Mucosa of rectum (tissue), 2 donors: Measurements from ENCODE around the gene TRPC4AP.

Experiments
- H3K27ac ChIP-seq, 2 donors: one replicate each; pipeline ENCODE4 v1.7.0; 2013; ENCODE audit warnings: inconsistent platforms in 2 of 2, low read depth in 2 of 2, low read length in 2 of 2
- H3K27me3 ChIP-seq, 2 donors: one replicate each; pipeline ENCODE4 v1.7.0; 2013; ENCODE audit warnings: low read length in 2 of 2; ENCODE audit not compliant: control insufficient read depth in 2 of 2, insufficient read depth in 2 of 2
- H3K36me3 ChIP-seq, 2 donors: one replicate each; pipeline ENCODE4 v1.7.0; 2013; ENCODE audit warnings: low read length in 2 of 2; ENCODE audit not compliant: control insufficient read depth in 2 of 2, insufficient read depth in 2 of 2
- H3K4me1 ChIP-seq, 2 donors: one replicate each; pipeline ENCODE4 v1.7.0; 2013; ENCODE audit warnings: low read length in 2 of 2, mild to moderate bottlenecking in 1 of 2; ENCODE audit not compliant: control insufficient read depth in 2 of 2, insufficient read depth in 2 of 2
- H3K4me3 ChIP-seq, 2 donors: one replicate each; pipeline ENCODE4 v1.7.0; 2013; ENCODE audit warnings: low read length in 2 of 2
- H3K9ac ChIP-seq, 2 donors: one replicate each; pipeline ENCODE4 v1.7.0; 2013; ENCODE audit warnings: low read length in 2 of 2, low read depth in 1 of 2, mild to moderate bottlenecking in 1 of 2
- H3K9me3 ChIP-seq, 2 donors: one replicate each; pipeline ENCODE4 v1.7.0; 2013; ENCODE audit warnings: low read length in 2 of 2; ENCODE audit not compliant: control insufficient read depth in 2 of 2
- donor health status: healthy.
- donor health status: Normal muscosa, but diverticular disease.

Gene TRPC4AP

GRCh38 chr20:35009665-35010328 lies 82.8 kb downstream of the TRPC4AP start:
- no peak overlapping the region for H3K9ac ChIP-seq
- no peaks in the 10 kb centered on the region for H3K9me3 ChIP-seq
- H3K27ac ChIP-seq: no peak overlapping the region
- H3K4me3 ChIP-seq: no peak overlapping the region
- no peaks in the 10 kb centered on the region for H3K4me1 ChIP-seq
- H3K36me3 ChIP-seq: peaks cover 76 to 90% of the 10 kb centered on the region in 2 donors
- no peaks in the 10 kb centered on the region for H3K27me3 ChIP-seq

- Histone ChIP-seq H3K4me1 (no peaks in the 10 kb centered on the region), H3K36me3 (peaks cover 87 to 94% of the 10 kb centered on the region in 2 donors), H3K4me3 (no peak overlapping the region), H3K27me3 (no peaks in the 10 kb centered on the region), H3K9me3 (no peaks in the 10 kb centered on the region), H3K9ac (no peak overlapping the region), H3K27ac (no peak overlapping the region)
These were observed 83.9 kb downstream of the TRPC4AP start for GRCh38 chr20:35008411-35009342.

- no peak overlapping the region for H3K9ac ChIP-seq
- H3K9me3 ChIP-seq: no peaks in the 10 kb centered on the region
- H3K4me3 ChIP-seq: no peak overlapping the region
- no peaks in the 10 kb centered on the region for H3K4me1 ChIP-seq
- H3K27me3 ChIP-seq: no peaks in the 10 kb centered on the region
- H3K27ac ChIP-seq: no peak overlapping the region
- H3K36me3 ChIP-seq: peaks cover 89 to 94% of the 10 kb centered on the region in 2 donors
These were observed 84.7 kb downstream of the TRPC4AP start for GRCh38 chr20:35007891-35008290.

GRCh38 chr20:35007413-35007812 lies 85.2 kb downstream of the TRPC4AP start:
- no peaks in the 10 kb centered on the region for H3K27me3 ChIP-seq
- H3K27ac ChIP-seq: no peak overlapping the region
- H3K9me3 ChIP-seq: no peaks in the 10 kb centered on the region
- no peak overlapping the region for H3K9ac ChIP-seq
- no peaks in the 10 kb centered on the region for H3K4me1 ChIP-seq
- H3K4me3 ChIP-seq: no peak overlapping the region
- H3K36me3 ChIP-seq: peaks cover 89 to 94% of the 10 kb centered on the region in 2 donors

- Histone ChIP-seq H3K4me3 (no peak overlapping the region), H3K9ac (no peak overlapping the region), H3K9me3 (no peaks in the 10 kb centered on the region), H3K36me3 (peaks cover 89 to 94% of the 10 kb centered on the region in 2 donors), H3K4me1 (no peaks in the 10 kb centered on the region), H3K27ac (no peak overlapping the region), H3K27me3 (no peaks in the 10 kb centered on the region)
These were observed 86.1 kb downstream of the TRPC4AP start for GRCh38 chr20:35006531-35006971.

GRCh38 chr20:35006009-35006408 lies 86.6 kb downstream of the TRPC4AP start:
- no peak overlapping the region for H3K4me3 ChIP-seq
- H3K4me1 ChIP-seq: no peaks in the 10 kb centered on the region
- H3K9ac ChIP-seq: no peak overlapping the region
- no peaks in the 10 kb centered on the region for H3K9me3 ChIP-seq
- no peaks in the 10 kb centered on the region for H3K27me3 ChIP-seq
- no peak overlapping the region for H3K27ac ChIP-seq
- H3K36me3 ChIP-seq: peaks cover 90 to 94% of the 10 kb centered on the region in 2 donors

- Histone ChIP-seq H3K27me3 (no peaks in the 10 kb centered on the region), H3K36me3 (peaks cover 92 to 96% of the 10 kb centered on the region in 2 donors), H3K27ac (no peak overlapping the region), H3K9me3 (no peaks in the 10 kb centered on the region), H3K4me3 (no peak overlapping the region), H3K9ac (no peak overlapping the region), H3K4me1 (no peaks in the 10 kb centered on the region)
These were observed 87.1 kb downstream of the TRPC4AP start for GRCh38 chr20:35005463-35005961.

- Histone ChIP-seq H3K9me3 (no peaks in the 10 kb centered on the region), H3K27ac (no peak overlapping the region), H3K4me3 (no peak overlapping the region), H3K4me1 (no peaks in the 10 kb centered on the region), H3K36me3 (peaks cover 93 to 94% of the 10 kb centered on the region in 2 donors), H3K27me3 (no peaks in the 10 kb centered on the region), H3K9ac (no peak overlapping the region)
These were observed 87.7 kb downstream of the TRPC4AP start for GRCh38 chr20:35004749-35005462.

GRCh38 chr20:35004051-35004725 lies 88.4 kb downstream of the TRPC4AP start:
- H3K4me1 ChIP-seq: no peaks in the 10 kb centered on the region
- peaks cover 88 to 90% of the 10 kb centered on the region in 2 donors for H3K36me3 ChIP-seq
- no peak overlapping the region for H3K9ac ChIP-seq
- no peaks in the 10 kb centered on the region for H3K9me3 ChIP-seq
- no peak overlapping the region for H3K4me3 ChIP-seq
- no peaks in the 10 kb centered on the region for H3K27me3 ChIP-seq
- no peak overlapping the region for H3K27ac ChIP-seq
